WERI-Rb-1 (cell line): Measurements from ENCODE around the gene ARCN1.
"Not testable (repeated sequence)": the region's sequence is repeated elsewhere in the genome, so short reads cannot be mapped to it uniquely, and the experiment has no call there.

Source experiments
- DNase-seq: peaks from one replicate; pipeline ENCODE4 v3.0.0-alpha.2; 2020
- H3K27ac ChIP-seq: fragments of 250-450 bp; sonication (Bioruptor Pico); 2 replicates; pipeline ENCODE4 v1.5.1; 2020; ENCODE audit warnings: mild to moderate bottlenecking, moderate library complexity
- H3K27me3 ChIP-seq: fragments of 250-450 bp; sonication (Bioruptor Pico); 2 replicates; pipeline ENCODE4 v1.5.1; 2021; ENCODE audit warnings: mild to moderate bottlenecking, low read depth, moderate library complexity; ENCODE audit not compliant: insufficient read depth, severe bottlenecking
- H3K36me3 ChIP-seq: fragments of 250-450 bp; sonication (Bioruptor Pico); 2 replicates; pipeline ENCODE4 v1.5.1; 2020; ENCODE audit warnings: mild to moderate bottlenecking, moderate library complexity
- H3K4me3 ChIP-seq: 2 replicates; pipeline ENCODE4 v1.5.1; 2011; ENCODE audit warnings: low read depth, mild to moderate bottlenecking, control low read depth, low read length
- H3K9me3 ChIP-seq: fragments of 250-450 bp; sonication (Bioruptor Pico); 2 replicates; pipeline ENCODE4 v1.5.1; 2021; ENCODE audit warnings: mild to moderate bottlenecking, moderate library complexity; ENCODE audit not compliant: severe bottlenecking
- CTCF ChIP-seq: IDR thresholded peaks from 2 replicates; pipeline ENCODE4 v1.5.1; 2011; ENCODE audit warnings: low read depth, mild to moderate bottlenecking, control low read depth, inconsistent platforms, low read length

ARCN1 gene

GRCh38 chr11:118572981-118573550 lies 857 bp downstream of the ARCN1 start:
- Histone ChIP-seq H3K27ac (peak overlapping the region; percentile 98), H3K27me3 (no peaks in the 10 kb centered on the region), H3K36me3 (peaks cover 9% of the 10 kb centered on the region), H3K9me3 (no peaks in the 10 kb centered on the region), H3K4me3 (peak overlapping the region; percentile 97)
- DNase-seq: no peak
- TF ChIP-seq CTCF: no peak

- no peaks in the 10 kb centered on the region for H3K27me3 ChIP-seq
- H3K4me3 ChIP-seq: no peak overlapping the region
- no peak for TF ChIP-seq CTCF
- no peak overlapping the region for H3K27ac ChIP-seq
- H3K36me3 ChIP-seq: peaks cover 9% of the 10 kb centered on the region
- DNase-seq: no peak
- H3K9me3 ChIP-seq: no peaks in the 10 kb centered on the region
Observed at GRCh38 chr11:118574636-118575035, 2.4 kb downstream of the ARCN1 start.

GRCh38 chr11:118577995-118578394 lies 5.8 kb downstream of the ARCN1 start:
- not testable (repeated sequence) for H3K27ac ChIP-seq, H3K9me3 ChIP-seq, DNase-seq, H3K27me3 ChIP-seq, H3K4me3 ChIP-seq
- peaks cover 28% of the 10 kb centered on the region for H3K36me3 ChIP-seq

- no peaks in the 10 kb centered on the region for H3K27me3 ChIP-seq
- no peak overlapping the region for H3K27ac ChIP-seq
- TF ChIP-seq CTCF: no peak
- no peak overlapping the region for H3K4me3 ChIP-seq
- H3K9me3 ChIP-seq: no peaks in the 10 kb centered on the region
- H3K36me3 ChIP-seq: peaks cover 57% of the 10 kb centered on the region
- no peak for DNase-seq
Observed at GRCh38 chr11:118581057-118581456, 8.8 kb downstream of the ARCN1 start.

- DNase-seq: no peak
- H3K4me3 ChIP-seq: no peak overlapping the region
- TF ChIP-seq CTCF: no peak
- H3K27ac ChIP-seq: no peak overlapping the region
- H3K27me3 ChIP-seq: no peaks in the 10 kb centered on the region
- H3K9me3 ChIP-seq: no peaks in the 10 kb centered on the region
- H3K36me3 ChIP-seq: peaks cover 91% of the 10 kb centered on the region
Observed at GRCh38 chr11:118587952-118588351, 15.7 kb downstream of the ARCN1 start.

GRCh38 chr11:118592616-118593367 lies 20.6 kb downstream of the ARCN1 start:
- no peak for DNase-seq

More at GRCh38 chr11:118592616-118593367, 20.6 kb downstream of the ARCN1 start:
- no peak for TF ChIP-seq CTCF
- no peaks in the 10 kb centered on the region for H3K9me3 ChIP-seq
- H3K4me3 ChIP-seq: no peak overlapping the region
- H3K36me3 ChIP-seq: peaks cover 93% of the 10 kb centered on the region
- no peak overlapping the region for H3K27ac ChIP-seq
- no peaks in the 10 kb centered on the region for H3K27me3 ChIP-seq
